HG02610 (cell line): Measurements from ENCODE around the gene SRD5A1.

Experiments
- ATAC-seq: cut with Tn5 transposase; IDR thresholded peaks from one replicate; pipeline ENCODE4 v1.9.1; 2021; ENCODE audit warnings: mild to moderate bottlenecking, moderate library complexity; ENCODE audit not compliant: unreplicated experiment

Gene SRD5A1

DNA sequence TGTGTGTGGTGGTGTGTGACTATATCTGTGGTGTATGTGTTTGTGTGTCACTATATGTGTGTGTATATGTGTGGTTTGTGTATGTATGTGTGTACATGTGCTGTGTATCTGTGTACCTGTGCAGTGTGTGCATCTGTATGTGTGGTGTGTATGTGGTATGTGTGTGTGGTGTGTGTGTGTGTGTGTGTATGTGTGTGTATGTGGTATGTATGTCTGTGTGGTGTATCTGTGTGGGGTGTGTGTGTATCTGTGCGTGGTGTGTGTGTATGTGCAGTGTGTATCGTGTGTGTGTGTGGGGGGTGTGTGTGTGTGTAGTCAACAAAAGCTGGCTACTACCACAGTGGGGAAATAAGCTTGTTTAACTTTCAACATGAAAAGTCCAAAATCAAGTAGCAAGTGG is 48.4 kb downstream of the SRD5A1 start:
- no peak for ATAC-seq

DNA sequence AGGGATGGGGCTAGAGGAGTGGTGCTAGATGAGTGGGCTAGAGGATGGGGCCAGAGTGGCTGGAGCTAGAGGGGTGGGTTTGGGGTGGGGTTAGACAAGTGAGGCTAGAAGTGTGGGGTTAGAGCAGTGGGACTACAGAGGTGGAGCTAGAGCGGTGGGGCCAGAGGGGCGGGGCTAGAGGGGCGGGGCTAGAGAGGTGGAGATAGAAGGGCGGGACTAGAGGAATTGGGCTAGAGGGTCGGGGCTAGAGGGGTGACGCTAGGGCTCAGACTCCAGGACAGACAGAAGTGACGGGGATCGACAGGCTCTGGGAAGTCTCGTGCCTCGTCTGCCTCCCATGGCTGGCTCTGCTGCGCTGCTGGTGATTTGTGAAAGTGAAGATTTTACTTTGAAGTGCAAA is 49.0 kb downstream of the SRD5A1 start:
- no peak for ATAC-seq

DNA sequence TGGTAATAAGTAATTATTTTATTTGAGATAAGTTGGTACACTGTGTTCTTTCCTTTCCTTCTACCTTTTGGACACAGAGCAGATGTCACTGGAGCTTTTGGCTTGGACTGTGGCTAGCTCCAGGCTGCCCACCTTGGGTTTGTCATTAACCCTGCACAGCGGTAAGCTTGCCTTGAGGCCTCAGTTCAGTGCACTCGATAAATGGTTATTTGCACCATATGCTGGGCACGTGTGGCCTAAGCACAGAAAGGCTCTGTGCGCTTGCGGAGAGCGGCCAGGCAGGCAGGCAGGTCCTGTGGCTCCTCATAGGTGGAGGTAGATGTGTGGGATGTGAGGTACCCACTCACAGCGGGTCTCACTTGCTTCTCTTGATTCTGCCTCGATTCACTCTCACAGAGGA is 50.0 kb downstream of the SRD5A1 start:
- ATAC-seq, result no peak

DNA sequence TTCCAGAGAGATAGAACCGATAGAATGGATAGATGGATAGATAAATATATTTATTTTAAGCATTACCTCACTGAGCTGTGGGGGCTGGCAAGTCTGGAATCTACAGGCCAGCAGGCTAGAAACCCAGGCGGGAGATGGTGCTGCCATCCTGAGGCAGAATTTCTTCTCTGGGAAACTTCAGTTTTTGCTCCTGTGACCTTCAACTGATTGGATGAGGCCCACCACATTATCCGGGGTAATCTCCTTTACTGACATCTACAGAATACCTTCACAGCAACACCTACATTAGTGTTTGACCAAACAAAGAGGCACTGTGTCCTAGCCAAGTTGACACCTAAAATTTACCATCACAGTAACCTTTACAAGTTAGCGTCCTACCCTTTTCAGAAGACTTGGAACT is 50.8 kb downstream of the SRD5A1 start:
- ATAC-seq, result no peak

DNA sequence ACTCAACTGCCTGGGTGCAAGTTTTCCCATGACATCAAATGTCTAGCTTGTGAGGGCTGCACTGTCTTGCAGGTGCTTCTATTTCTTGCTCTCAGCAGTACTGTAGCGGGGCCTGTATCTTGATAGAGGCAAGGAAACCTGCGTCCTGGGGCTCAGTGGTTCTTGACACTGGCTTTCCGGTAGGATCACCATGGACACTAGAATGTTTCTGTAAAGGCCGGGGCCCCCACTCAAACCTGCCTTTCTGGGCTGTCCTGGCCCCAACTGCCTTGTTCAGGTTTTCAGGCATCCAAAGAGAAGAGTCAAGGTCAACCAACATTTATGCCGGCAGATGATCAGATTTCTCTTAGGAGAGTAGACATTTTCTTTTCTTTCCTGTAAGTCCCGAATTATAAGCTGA is 53.3 kb downstream of the SRD5A1 start:
- ATAC-seq, result no peak

DNA sequence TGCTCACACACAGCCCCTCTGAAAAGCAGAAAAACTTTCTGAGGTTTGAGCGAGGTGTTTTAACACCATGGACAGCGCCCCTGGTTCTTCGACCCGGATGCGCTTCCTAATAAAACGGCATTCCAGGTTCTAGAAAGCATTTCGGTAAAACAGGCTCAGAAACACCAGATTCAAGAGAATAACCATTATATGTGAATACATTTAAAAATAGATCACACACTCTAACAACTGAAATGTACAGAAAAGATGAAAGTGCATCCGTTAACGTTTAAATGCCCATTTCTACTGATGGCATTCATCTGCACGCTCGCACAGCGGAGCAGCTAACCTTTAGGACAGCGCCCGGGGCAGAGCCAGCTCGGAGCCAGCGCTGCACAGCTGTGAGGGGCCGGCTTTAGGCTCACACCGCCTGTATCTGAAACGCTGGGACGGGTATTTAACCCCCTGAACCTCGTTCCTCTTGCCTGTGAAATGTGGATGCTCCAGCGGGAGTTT is 53.7 kb downstream of the SRD5A1 start:
- ATAC-seq, result no peak

DNA sequence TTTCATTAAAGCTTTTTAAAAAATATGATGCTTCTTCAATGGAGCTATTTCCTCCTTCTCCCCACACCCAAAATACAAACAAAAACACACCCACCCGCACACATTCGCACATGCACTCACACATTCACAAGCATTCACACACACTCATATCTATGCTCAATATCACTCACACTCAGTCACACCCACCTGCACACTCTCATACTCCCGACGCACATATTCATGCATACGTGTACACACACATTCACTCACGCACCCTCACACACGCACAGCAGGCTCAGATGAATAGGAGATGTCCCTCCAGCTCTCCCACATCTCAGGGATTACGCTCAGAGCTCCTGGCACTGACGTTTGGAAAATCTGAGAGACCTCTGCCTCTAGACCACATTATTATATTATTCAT is 54.3 kb downstream of the SRD5A1 start:
- ATAC-seq, result no peak

DNA sequence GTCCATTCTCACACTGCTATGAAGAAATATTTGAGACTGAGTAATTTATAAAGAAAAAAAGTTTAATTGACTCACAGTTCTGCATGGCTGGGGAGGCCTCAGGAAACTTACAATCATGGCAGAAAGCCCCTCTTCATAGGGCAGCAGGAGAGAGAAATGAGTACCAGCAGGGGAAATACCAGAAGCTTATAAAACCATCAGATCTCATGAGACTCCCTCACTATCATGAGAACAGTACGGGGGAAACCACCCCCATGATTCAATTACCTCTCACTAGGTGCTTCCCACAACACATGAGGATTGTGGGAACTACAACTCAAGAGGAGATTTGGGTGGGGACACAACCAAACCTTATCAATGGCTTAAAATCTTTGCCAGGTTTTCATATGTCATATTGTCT is 59.7 kb downstream of the SRD5A1 start:
- no peak for ATAC-seq

DNA sequence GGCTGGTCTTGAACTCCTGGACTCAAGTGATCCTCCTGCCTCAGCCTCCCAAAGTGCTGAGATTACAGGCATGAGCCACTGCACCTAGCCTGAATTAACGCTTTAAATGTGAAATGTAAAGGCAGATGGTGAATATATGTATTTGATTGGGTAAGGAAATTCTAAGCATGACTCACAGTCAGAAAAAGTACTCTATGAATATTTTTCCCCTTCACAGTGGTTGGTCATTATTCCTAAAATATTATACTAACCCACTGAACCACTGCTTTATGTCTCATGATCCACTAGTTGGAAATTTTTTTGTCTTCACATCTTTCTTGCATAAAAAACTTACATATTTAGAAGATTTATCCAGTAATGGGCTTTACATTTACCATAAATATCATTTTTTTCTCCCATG is 65.5 kb downstream of the SRD5A1 start:
- ATAC-seq, result no peak

DNA sequence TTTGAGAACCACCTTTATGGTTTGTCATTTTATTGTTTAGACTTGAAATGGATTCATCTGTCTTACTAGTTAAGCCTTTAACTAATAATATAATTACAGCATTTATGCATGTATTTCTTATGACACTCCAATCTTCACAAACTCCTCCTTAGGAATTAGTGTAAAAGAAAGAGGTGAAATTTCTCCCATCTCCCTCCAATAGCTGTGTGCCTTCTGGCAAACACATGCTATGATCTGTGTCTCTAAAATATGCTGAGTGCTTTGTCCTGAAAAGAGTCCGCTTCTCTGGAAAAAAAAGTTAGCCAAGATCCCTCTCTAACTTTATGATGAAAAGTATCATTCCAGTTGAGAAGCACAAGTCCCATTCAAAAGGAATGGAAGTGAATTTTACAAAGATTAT is 66.1 kb downstream of the SRD5A1 start:
- ATAC-seq, result no peak

DNA sequence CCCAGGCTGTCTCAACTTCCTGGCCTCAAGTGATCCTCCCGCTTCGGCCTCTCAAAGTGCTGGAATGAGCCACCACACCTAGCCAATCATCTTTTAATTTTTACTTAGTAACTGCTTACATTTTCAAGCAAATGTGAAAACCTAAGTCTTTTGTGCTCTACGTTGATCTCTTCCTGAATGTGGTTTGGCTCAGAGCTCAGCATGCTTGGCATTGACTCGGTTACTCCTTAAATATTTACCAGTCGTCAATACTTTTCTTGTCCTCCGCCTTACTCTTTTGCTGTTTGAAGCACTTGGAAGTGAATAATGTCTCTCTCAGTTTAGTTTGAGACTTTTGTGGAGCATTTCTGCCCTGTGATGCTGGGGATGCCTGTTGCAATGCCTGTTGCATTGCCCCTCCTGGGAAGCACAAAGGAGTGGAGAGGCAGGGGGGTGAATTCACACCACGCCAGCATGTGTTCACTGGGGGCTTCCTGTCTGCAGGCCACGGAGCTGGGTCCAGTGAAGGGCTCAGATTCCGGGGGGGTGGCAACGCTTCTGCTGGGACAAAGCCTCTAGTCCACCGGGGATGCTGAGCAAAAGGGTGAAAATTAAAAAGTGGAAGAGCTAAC is 66.9 kb downstream of the SRD5A1 start:
- ATAC-seq, result no peak

DNA sequence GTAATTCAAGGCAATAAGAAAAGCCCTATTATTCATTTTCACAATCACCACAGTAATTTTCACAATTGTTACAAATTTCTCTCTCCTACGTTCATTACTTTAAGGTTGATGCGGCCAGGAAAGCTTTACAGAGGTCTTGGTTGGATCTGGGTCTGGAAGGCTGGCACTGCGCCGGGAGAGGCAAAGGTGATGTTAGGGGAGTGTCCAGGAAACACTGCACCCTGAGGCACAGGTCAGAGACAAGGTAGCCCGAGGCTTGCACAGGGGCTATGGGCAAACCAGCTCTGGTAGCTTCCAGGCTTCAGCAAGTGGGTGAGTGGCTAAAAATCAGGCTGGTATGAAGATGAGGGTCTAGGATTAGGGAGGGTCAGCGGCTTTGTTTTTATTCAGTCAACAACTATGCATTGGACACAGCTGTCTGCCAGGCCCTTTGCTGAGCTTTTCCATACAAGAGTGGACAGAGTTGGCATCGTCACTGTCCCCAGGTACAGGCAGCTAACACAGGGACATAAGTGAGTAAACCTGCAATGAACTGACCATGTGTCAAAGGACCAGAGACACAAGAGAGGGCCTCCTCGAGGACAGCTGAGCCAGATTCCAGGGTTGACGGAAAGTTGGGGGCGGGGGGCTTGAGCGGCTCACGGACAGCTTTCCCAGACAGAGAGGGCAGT is 67.6 kb downstream of the SRD5A1 start:
- ATAC-seq, result no peak

DNA sequence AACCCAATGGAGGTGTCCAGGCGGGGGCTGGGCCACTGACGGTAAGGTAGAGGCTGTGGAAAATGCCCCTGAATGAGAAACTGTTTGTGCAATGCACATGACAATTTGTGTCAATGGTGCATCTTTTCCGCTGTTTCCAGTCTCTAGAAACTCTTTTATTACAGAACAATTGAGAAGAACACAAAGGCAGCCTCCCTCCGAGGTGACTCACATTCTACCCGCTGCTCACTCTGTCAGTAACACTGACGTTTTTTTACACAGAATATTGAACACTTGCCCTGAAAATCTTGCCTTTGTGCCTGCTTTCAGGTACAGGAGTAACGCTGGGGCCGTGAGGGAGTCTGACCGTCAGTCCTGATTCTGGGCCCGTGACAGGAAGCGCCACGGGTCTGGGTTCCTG is 68.3 kb downstream of the SRD5A1 start:
- ATAC-seq, result no peak

DNA sequence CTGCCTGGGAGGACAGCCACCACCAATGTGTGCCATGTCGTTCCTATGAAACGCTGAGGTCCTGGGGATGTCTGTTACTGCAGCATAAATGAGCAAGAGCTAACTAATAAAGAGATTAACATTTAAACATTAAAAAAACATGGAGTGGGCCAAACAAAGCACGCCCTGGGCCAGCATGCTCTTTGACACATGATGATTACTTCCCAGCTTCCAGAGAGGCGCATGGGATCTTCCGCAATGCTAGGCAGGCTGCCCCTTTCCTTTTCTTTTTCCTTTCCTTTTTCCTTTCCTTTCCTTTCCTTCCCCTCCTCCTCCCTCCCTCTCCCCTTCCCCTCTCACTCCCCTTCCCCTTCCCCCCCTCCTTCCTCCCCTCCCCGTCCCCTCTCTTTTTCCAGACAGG is 69.4 kb downstream of the SRD5A1 start:
- ATAC-seq, result no peak

DNA sequence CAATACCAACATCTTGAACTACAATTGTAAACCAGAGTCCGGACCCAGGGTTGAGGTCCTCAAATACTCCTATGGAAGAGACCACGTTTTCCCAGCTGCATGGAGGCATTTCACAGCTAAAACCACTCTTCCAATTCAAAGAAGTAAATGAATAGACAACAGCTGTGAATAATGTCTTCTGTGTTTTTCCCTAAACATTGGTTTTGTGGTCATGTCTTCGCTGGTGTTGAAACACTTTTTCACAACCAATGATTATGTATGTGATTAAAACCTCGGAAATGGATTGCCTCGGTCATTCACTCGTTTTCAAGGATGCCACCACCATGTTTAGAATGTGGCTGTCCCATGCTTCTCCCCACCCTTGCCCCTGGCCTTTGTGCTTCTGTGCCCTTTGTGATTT is 70.6 kb downstream of the SRD5A1 start:
- ATAC-seq, result no peak

DNA sequence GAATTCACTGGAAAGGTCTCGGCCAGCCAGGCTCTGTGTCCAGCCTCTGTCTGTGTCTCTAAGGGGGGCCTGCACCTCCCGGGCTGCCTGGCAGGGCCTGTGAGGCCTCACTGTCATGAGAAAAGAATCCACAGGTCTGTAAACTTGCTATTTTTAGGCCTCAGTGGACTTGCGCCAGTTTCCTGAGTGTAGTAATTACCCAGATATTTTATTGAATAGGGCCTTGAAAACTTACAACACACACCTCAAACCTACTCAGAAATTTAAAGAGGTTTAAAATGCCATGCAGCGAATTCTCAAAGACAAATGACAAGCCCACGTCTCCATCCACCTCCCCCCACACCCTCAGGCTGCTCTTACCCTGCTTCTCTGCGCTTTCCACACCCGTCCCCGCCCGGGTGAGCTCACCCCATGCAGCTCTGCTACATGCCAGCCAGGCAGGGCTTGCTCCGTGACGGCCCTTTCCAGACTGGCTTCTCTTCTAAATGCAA is 71.2 kb downstream of the SRD5A1 start:
- ATAC-seq, result no peak

DNA sequence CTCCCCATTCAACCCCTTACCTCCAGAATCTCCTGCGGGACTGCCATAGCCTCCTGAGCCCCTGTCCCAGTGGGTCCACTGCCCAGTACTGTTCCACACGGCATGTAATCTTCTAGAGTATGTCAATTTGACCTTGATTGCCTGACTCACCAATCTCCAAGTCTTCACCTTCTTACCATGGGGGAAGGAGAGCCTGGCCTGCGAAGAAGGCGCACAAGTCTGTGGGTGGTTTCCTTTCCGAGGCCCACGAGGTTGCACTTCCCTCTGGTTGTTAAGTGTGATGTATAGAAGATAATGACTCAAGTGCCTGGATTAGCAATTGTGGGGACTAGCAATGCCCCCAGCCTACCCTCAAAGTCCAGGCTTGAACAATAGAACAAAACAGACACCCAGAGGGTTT is 71.8 kb downstream of the SRD5A1 start:
- peak; percentile 74 for ATAC-seq

DNA sequence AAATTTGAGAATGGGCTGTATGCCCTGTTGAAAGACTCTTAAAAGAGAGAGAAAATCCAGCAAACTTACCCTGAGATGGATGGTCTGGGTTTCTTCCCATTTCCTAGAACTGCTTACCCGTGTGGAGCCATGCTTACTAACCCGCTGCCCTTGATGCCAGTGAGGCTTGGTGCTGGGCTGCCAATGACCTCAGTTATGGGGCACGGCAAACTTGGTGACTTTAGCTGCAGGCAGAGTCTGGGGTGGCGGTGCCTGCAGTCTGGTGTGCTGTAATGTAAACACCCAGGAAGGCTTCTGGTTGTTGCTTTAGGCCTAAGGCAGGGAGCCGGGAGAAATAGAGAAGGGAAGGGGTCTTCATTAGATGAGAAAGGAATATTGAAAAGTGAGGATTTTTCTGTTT is 72.7 kb downstream of the SRD5A1 start:
- no peak for ATAC-seq

DNA sequence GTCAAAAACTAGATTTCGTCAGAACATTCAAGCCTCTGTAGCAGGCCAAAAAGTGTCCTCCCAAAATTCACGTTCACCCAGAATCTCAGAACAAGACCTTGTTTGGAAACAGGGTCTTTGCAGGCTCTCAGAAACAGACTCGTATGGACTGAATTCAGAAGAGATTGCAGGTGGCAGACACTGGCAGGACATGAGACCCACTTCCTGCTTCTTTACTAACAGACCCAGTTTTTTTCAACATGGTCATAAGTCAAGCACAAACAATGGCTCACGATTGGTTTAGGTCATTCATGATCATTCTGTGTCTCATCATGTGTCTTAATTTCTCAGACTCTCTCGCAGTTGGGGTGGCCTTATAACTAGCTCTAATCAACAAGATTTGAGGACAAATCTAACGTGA is 74.6 kb downstream of the SRD5A1 start:
- ATAC-seq, result no peak

DNA sequence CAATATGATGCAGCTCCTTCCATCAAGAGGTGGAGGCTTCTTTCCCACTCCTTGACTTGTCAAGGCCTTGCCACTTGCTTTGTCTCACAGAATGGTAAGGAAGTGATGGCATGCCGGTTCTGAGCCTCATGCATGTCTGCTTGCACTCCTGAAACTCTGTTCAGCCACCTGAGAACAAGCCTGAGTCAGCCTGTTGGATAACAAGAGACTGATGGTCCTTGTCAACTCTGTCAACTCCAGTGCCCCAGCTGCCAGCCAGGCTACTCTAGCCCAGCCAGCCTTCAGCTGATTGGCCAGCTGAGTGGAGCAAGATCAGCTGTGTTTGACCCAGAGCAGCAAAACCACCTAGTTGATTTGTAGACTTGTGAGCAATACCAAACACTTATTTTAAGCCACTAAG is 75.6 kb downstream of the SRD5A1 start:
- no peak for ATAC-seq

DNA sequence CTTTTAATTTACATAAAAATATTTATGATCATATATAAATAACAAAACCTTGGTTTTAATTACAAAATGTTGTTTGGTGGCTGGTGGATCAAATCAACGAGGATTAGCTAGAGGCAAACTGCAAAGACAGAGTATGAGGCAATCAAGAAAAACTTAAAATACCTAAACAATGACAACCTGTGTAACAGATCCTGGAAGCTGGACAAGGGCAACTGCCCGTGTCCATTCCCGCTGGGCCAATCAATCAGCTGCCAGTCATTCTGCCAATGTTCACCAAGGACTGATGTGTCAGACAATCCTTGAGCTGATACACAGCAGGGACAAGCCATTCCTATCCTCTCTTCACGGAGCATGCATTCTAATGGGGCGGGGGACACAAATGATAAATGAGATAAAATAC is 76.8 kb downstream of the SRD5A1 start:
- no peak for ATAC-seq

DNA sequence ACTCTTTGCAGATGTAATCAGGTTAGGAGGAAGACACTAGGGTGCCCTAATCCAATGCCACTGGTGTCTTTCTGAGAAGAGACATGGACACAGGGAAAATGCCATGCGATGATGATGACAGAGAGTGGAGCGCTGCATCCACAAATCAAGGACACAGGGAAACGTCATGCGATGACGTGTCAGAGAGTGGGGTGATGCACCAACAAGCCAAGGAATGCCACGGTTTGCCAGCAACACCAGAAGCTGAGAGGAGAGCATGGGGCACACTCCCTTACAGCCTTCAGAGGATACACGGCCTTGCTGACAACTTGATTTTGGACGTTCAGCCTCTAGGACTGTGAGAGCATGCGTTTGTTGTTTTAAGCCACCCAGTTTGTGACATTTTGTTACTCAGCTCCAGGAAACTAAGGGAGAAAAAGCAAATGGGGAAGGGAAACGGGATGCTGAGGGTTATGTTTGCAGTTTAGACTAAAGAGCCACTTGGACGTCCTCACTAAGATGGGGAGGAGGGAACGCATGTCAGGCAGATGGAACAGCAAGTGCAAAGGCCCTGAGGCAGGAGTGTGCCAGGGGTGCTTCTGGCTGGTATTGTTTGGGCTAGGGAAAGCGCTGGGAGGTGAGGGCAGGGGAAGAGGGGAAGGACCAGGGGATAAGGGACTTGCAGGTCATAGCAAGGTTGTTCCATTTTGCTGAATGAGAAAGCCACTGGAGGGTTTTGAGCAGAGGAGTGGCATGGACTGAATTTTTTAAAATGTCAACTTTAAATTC is 77.5 kb downstream of the SRD5A1 start:
- ATAC-seq, result no peak
